GM12874 (cell line): Measurements from ENCODE around the gene MEF2B.

Experiments
- CTCF ChIP-seq: IDR thresholded peaks from 2 replicates; pipeline ENCODE4 v1.5.1; 2011; ENCODE audit warnings: low read depth, mild to moderate bottlenecking, control low read depth, low read length, moderate library complexity; ENCODE audit not compliant: insufficient read depth

Gene MEF2B

GRCh38 chr19:19192078-19192882 lies 22.2 kb upstream of the MEF2B start, which contains the start of the genes BORCS8 and RFXANK:
Gene BORCS8, minus strand, starts transcription at chr19:19192152. Its CDS starts 35 bp downstream, at chr19:19192117.
Gene RFXANK, plus strand, starts transcription at chr19:19192258. Its CDS starts 1,689 bp downstream, at chr19:19193947.
- no peak for TF ChIP-seq CTCF

- no peak for TF ChIP-seq CTCF
Measured at GRCh38 chr19:19191768-19192077, 21.7 kb upstream of the MEF2B start.

DNA sequence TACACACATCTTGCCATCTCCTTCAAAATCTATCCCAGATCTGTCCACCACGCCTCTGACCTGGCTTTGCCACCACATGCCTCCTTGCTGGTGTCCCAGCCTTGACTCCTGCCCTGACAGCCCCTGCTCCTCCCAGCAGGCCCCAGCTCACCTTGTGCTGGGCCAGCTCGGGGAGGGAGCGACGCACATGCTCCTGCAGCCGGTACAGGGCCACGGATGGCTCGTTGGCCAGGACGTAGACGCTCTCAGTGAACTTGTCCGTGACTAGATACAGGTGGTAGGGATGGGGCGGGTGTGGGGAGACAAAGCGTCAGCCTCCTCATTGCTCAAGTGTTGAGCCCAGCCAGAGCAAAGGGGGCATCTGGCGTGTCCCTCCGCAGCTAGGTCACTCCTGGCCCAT lies 16.7 kb upstream of the MEF2B start:
- no peak for TF ChIP-seq CTCF

DNA sequence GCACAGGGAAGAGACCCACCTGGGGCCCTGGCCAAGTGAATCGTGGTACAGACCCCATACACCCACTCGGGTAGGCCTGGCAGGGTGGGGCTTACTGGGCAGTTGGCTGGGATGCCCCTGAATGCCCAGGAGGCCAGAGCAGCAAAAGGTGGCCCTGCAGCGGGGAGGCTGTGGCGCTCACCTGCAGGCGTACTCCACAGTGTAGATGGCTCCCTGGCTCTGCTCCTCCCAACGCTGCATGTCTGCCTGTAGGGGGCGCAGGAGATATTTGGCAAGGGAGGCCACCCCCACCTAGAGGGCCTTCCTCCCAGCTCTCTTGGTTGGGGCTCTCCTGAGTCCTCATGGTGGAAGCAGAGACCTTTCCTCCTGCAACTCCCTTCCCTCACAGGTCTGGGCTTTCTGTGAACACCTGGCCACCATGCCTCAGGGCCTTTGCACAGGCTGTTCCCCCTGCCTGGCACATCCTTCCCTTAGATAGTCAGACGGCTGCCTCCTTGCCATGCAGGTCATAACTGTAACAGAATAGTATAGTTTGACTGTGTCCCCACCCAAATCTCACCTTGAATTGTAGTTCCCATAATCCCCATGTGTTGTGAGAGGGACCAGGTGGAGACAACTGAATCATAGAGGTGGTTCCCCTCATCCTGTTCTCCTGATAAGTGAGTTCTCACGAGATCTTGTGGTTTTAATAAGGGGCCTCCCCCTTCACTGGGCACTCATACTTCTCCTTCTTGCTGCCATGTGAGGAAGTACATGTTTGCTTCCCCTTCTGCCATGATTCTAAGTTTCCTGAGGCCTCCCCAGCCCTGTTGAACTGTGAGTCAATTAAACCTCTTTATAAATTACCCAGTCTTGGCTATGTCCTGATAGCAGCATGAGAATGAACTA lies 16.0 kb upstream of the MEF2B start:
- peak; percentile 74 for TF ChIP-seq CTCF

- no peak for TF ChIP-seq CTCF
Measured at GRCh38 chr19:19181488-19181998, 11.5 kb upstream of the MEF2B start.

DNA sequence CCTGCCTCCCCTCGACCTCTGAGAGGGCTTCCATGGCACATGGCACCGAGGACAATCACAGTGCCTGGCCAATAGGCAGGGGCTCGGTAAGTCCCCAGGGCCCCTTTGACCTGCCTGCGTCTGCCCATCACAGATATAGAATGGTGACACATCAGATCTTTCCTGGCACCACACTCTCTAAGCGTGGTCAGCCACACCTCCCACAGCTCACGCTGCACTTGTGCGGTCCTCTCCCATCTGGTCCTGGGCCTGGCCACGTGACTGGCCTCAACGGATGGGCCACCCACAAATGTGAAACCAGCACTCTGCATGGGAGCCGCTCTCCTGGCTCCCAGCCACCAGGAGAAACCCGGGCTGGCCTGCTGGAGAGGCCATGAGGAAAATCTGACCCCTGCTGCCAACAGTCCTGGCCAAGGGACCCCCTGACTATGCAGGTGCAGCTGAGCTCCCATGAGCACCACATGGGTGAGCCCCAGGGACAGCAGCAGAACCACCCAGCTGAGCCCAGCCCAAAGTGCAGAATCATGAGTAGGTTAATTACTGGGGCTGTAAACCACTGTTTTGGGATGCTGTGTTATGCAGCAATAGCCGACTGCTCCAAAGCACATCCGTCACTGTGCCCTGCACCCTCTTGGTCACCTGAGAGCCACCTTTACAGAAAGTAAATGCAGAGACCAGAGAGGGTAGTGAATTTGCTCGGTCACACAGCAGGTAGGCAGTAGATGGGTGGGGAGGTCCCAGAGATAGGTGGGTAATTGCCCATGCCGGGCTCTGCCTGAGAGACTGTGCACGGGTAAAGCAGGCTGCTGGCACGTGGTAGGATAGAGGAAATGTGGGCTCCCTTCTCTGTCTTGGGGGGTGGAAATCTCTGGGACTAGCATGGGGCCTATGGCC lies 9.7 kb upstream of the MEF2B start:
- TF ChIP-seq CTCF = no peak
